ENCODE measurements around the gene FRMD8. TPM values are rescaled to one million over a fixed set of nuclear protein-coding genes. Genes with fewer than 3 reads are reported as not detected.

Gene FRMD8
- total and polyA plus RNA-seq, 9 of the 15 experiments (the other 6 are each of a cell fraction or from before 2014, with no cell fraction given), result 4.5 to 54.5 (median 15.8) TPM

DNA sequence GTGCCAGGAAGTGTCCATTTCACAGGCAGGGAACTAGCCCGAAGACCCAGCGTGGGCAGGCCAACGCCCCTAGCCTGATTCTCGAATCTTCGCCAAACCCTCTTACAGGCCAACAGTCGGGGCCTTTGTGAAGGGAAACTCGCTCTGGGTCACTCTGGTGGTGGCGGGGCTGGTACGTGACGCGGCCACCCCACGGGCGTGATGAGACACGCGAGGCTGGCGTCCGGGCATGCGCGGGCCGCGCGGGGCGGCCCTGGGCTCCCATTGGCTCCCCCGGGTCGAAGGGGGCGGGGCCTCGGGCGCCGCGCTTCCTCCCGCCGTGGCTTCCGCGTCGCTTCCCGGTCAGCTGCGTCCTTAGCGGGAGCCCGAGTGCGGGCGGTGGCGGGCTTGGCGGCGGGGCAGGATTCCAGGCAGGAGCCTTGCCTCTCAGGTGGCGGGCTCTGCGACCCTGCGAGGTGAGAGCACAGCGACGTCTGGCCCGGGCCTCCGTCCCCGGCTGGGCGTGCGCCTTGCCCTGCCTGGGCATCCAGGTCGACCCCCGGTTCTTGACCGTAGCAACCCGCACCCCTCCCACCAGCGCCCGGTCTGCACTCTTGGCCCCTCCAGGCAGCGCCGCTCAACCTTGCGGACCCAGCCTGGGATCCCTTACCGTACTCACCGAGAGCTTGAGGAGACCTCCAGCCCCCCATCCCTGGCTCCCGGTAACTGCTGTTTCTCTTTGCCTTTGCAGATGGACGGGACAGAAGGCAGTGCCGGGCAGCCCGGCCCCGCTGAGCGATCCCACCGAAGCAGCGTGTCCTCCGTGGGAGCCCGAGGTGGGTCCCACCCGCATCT lies at the start of gene FRMD8 (continued):
- TF ChIP-seq ELK1 (CRISPR knock-in tag; IDR thresholded peaks at IDR 0.05) (no peak), MIER1 (IDR thresholded peaks at IDR 0.05; ENCODE audit: low read depth) (no peak), ZFP30 (CRISPR knock-in tag; IDR thresholded peaks at IDR 0.05; ENCODE audit: borderline replicate concordance) (no peak), SNAPC5 (CRISPR knock-in tag; IDR thresholded peaks at IDR 0.05) (no peak), XRCC4 (IDR thresholded peaks at IDR 0.05; ENCODE audit: extremely low read depth, insufficient read depth, insufficient read length) (no peak), NKRF (IDR thresholded peaks at IDR 0.05; ENCODE audit: borderline replicate concordance) (peak; percentile 80; the same call in 1 of the 2 replicates), HLTF (IDR thresholded peaks at IDR 0.05) (no peak), CAMTA2 (CRISPR knock-in tag; conservative IDR thresholded peaks at IDR 0.05) (no peak)

All from K562 (cell line).